ENCODE data around the gene FLRT1. TPM values are rescaled to one million over a fixed set of nuclear protein-coding genes. Genes with fewer than 3 reads are reported as not detected.

The FLRT1 gene
- total and polyA plus RNA-seq, 4 experiments from 2014 or later, result not detected

DNA sequence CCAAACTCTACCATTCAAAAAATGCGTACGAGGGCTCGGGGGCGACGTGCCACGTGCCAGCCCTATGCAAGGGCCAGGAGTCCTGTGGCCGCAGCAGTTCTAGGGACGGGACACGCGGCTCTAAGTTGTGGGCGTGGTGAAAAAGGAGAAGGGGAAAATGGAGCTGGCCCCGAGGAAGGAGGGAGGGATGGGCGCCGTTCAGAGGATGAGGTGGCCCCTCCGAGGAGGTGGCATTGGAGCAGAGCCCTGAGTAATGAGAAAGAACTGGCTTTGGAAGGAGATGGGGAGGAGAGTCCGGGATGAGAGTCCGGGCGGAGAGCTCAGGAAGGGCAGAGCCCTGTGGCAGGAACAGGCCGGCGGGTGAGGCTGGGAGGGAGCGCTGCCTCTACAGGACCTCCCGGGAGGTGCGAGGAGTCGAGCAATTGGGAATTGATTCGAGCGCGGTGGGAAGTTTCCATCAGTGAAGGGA is 28.5 kb upstream of the FLRT1 start:
- Histone ChIP-seq H3K27me3 (ENCODE audit: insufficient read depth, low read length) (no peaks in the 10 kb centered on the region), H3K4me1 (ENCODE audit: insufficient read depth, low read length) (peaks cover 11% of the 10 kb centered on the region), H3K9me3 (ENCODE audit: control insufficient read depth in 1 of 2, low read length in 2 of 2) (no peaks in the 10 kb centered on the region), H3K4me3 (ENCODE audit: low read length in 2 of 2) (no peak overlapping the region), H3K27ac (ENCODE audit: low read depth, low read length) (no peak overlapping the region), H3K36me3 (ENCODE audit: insufficient read depth, low read length) (no peaks in the 10 kb centered on the region)
- peaks cover 0 to 6% (median 0%) of the 10 kb centered on the region in 8 donors for H3K9me3 Mint-ChIP-seq
- peak overlapping the region in 7 of 8 donors; percentile 65 to 85 (median 76) for H3K4me3 Mint-ChIP-seq
- peaks cover 8 to 18% (median 12%) of the 10 kb centered on the region in 4 donors for H3K4me1 Mint-ChIP-seq
- intact Hi-C loops (cut with micrococcal nuclease), result loop anchor here (10.0 kb wide), 1 partner anchor 298 kb away; the partner anchor contains the start of genes CATSPERZ and ESRRA
- peak overlapping the region in 1 of 7 donors; percentile 72 for H3K27ac Mint-ChIP-seq
- no peak for DNase-seq
- ChIA-PET POLR2A (ENCODE audit: partially characterized antibody) (interaction anchor here (1.0 kb wide), 1 partner anchor 146 kb away, joined by 3 read pairs; no protein-coding TSS in a partner anchor), CTCF (ENCODE audit: partially characterized antibody) (no interaction called here)
- peaks cover 20 to 24% of the 10 kb centered on the region in 2 donors for H3K27me3 Mint-ChIP-seq
- peaks cover 0 to 1% of the 10 kb centered on the region in 2 donors for H3K36me3 Mint-ChIP-seq

DNA sequence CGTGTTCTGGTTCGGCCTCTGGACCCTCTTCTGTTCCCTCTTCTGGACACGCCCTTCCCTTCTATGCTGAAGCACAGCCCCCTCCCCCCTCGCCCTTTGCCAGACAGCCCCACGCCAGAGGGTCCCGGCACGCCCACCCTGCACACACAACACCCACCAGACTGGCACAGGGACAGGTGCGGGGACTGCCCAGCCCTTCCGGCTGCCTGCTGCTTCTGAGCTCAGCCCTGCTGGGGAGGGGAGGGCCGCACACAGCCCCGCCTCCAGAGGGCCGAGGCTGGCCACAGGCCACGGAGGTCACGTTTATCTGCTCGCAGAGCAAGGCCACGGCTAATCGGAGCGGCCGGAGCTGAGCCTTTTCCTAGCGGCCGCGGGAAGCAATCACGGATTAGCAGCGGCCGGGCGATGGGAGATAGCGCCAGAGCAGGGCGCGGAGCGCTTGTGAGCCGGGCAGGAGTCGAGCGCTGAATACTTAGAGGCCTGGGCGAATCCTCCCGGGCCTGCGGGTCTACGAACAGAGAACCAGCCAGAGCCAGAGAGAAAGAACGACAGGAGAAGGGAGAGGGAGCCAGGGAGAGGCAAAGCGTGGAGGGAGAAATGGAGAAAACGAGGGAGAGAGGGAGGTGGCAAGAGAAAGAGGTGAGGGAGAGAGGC is 28.0 kb upstream of the FLRT1 start:
- H3K27me3 ChIP-seq (ENCODE audit: insufficient read depth, low read length), result no peaks in the 10 kb centered on the region
- peaks cover 0 to 1% of the 10 kb centered on the region in 2 donors for H3K36me3 Mint-ChIP-seq
- H3K36me3 ChIP-seq (ENCODE audit: insufficient read depth, low read length), result no peaks in the 10 kb centered on the region
- peak overlapping the region in 7 of 8 donors; percentile 19 to 85 (median 72) for H3K4me3 Mint-ChIP-seq
- intact Hi-C loops (cut with micrococcal nuclease), result loop anchor here (10.0 kb wide), 1 partner anchor 297 kb away; the partner anchor contains the start of genes CATSPERZ and ESRRA
- CTCF ChIA-PET (ENCODE audit: partially characterized antibody), result no interaction called here
- peak overlapping the region in 1 of 7 donors; percentile 70 for H3K27ac Mint-ChIP-seq
- no peaks in the 10 kb centered on the region for H3K9me3 ChIP-seq (ENCODE audit: control insufficient read depth in 1 of 2, low read length in 2 of 2)
- no peak overlapping the region for H3K27ac ChIP-seq (ENCODE audit: low read depth, low read length)
- H3K9me3 Mint-ChIP-seq, result peaks cover 0 to 6% (median 0%) of the 10 kb centered on the region in 8 donors
- peaks cover 20 to 24% of the 10 kb centered on the region in 2 donors for H3K27me3 Mint-ChIP-seq
- peaks cover 11% of the 10 kb centered on the region for H3K4me1 ChIP-seq (ENCODE audit: insufficient read depth, low read length)
- no peak overlapping the region for H3K4me3 ChIP-seq (ENCODE audit: low read length in 2 of 2)
- H3K4me1 Mint-ChIP-seq, result peaks cover 8 to 18% (median 12%) of the 10 kb centered on the region in 4 donors
- no peak for DNase-seq
- POLR2A ChIA-PET (ENCODE audit: partially characterized antibody), result no interaction called here

DNA sequence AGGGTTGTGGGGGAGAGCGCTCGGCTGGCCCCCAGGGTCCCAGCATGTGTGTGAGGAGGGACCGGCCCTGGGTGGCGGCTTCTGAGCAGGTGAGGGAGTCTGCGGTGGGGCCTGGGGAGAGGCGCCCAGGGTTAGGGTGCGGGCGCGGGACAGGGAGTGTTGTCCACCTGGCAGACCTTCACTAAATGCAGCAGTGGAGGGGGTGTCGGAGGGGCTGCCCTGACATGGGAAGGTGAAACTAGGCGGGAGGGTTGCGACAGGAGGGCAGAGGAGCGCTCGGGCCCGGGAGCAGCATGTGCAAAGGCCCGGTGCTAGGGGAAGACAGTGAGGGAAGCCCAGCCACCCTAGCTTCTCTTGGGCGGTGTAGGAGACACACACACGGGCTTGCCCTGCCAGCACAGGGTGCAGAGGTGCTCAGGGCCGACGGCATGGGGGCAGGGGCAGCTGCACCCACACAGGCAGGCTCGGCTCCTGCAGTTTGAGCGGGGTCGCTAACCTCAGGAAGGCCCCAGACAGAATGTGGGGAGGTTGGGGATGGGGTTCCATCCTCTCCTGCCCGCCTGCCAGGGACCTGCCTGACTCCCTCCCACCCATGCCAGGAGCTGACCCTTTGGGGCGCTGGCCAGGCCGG is 27.3 kb upstream of the FLRT1 start:
- H3K36me3 ChIP-seq (ENCODE audit: insufficient read depth, low read length), result no peaks in the 10 kb centered on the region
- Mint-ChIP-seq H3K4me3 (peak overlapping the region in 5 of 8 donors; percentile 19 to 82 (median 70)), H3K27me3 (peaks cover 20 to 24% of the 10 kb centered on the region in 2 donors), H3K27ac (no peak overlapping the region), H3K4me1 (peaks cover 8 to 18% (median 12%) of the 10 kb centered on the region in 4 donors), H3K36me3 (no peaks in the 10 kb centered on the region), H3K9me3 (peaks cover 0 to 6% (median 0%) of the 10 kb centered on the region in 8 donors)
- H3K4me3 ChIP-seq (ENCODE audit: low read length in 2 of 2), result no peak overlapping the region
- POLR2A ChIA-PET (ENCODE audit: partially characterized antibody), result no interaction called here
- DNase-seq, result no peak
- H3K9me3 ChIP-seq (ENCODE audit: control insufficient read depth in 1 of 2, low read length in 2 of 2), result no peaks in the 10 kb centered on the region
- H3K4me1 ChIP-seq (ENCODE audit: insufficient read depth, low read length), result peaks cover 11% of the 10 kb centered on the region
- no peaks in the 10 kb centered on the region for H3K27me3 ChIP-seq (ENCODE audit: insufficient read depth, low read length)
- CTCF ChIA-PET (ENCODE audit: partially characterized antibody), result no interaction called here
- H3K27ac ChIP-seq (ENCODE audit: low read depth, low read length), result no peak overlapping the region
- intact Hi-C loops (cut with micrococcal nuclease), result loop anchor here (10.0 kb wide), 1 partner anchor 296 kb away; the partner anchor contains the start of genes CATSPERZ and ESRRA

DNA sequence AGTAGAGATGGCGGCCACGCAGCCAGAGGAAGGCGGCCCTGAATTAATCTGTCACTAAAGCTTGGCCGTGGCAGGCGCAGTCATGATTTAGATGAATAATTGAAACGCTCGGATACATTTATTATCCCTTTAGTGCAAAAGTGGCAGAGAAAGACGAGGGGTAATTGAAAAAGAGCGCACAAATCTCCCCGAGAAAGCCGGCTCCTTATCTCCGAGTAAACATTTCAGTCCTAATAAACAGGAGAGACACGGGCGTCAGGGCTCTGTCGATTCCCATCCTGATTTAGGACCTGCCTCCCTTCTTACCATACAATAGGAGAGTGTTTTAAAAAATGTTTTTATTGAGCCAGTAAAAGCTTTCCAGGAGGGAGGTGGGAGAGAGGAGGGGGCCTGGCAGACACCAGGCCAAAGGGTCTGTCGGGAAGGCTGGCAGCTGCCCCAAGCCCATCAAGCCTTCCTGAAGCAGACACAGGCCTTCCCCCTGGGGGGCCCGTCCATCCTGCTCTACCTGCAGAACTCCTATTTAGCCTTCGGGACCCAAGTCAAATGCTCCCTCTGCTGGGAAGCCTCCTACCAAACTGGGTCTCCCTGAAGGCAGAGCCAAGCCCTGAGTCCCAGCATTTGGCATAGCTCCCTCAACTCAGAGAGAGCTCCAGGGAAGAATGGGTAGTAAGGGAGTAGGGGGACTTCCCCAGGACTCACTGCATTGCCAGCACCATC is 26.7 kb upstream of the FLRT1 start:
- peaks cover 20 to 24% of the 10 kb centered on the region in 2 donors for H3K27me3 Mint-ChIP-seq
- H3K36me3 Mint-ChIP-seq, result no peaks in the 10 kb centered on the region
- no peaks in the 10 kb centered on the region for H3K9me3 ChIP-seq (ENCODE audit: control insufficient read depth in 1 of 2, low read length in 2 of 2)
- no peak overlapping the region for H3K4me3 Mint-ChIP-seq
- intact Hi-C loops (cut with micrococcal nuclease), result loop anchor here (10.0 kb wide), 1 partner anchor 296 kb away; the partner anchor contains the start of genes CATSPERZ and ESRRA
- peaks cover 11% of the 10 kb centered on the region for H3K4me1 ChIP-seq (ENCODE audit: insufficient read depth, low read length)
- H3K9me3 Mint-ChIP-seq, result peaks cover 0 to 6% (median 0%) of the 10 kb centered on the region in 8 donors
- ChIA-PET CTCF (ENCODE audit: partially characterized antibody) (no interaction called here), POLR2A (ENCODE audit: partially characterized antibody) (no interaction called here)
- no peak overlapping the region for H3K27ac Mint-ChIP-seq
- H3K36me3 ChIP-seq (ENCODE audit: insufficient read depth, low read length), result no peaks in the 10 kb centered on the region
- H3K27me3 ChIP-seq (ENCODE audit: insufficient read depth, low read length), result no peaks in the 10 kb centered on the region
- no peak for DNase-seq
- peaks cover 8 to 18% (median 12%) of the 10 kb centered on the region in 4 donors for H3K4me1 Mint-ChIP-seq
- no peak overlapping the region for H3K27ac ChIP-seq (ENCODE audit: low read depth, low read length)
- H3K4me3 ChIP-seq (ENCODE audit: low read length in 2 of 2), result no peak overlapping the region

DNA sequence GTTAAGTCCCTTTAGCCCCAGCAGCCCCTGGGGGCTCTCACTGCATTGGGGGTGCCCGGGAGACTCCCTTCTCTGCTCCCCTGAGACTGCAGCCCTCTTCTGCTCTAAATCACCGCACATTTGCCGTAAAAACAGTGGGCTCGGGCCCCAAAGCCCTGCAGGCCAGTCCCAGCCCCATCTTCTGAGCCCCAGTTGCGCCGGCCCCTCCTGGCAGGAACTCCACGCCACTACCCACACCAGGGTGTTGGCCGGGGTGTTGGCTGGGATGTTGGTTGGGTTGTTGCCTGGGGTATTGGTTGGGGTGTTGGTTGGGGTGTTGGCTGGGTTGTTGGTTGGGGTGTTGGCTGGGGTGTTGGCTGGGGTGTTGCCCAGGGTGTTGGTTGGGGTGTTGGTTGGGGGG is 26.0 kb upstream of the FLRT1 start:
- H3K4me3 Mint-ChIP-seq, result no peak overlapping the region
- peaks cover 8 to 18% (median 12%) of the 10 kb centered on the region in 4 donors for H3K4me1 Mint-ChIP-seq
- Histone ChIP-seq H3K4me1 (ENCODE audit: insufficient read depth, low read length) (peaks cover 11% of the 10 kb centered on the region), H3K27me3 (ENCODE audit: insufficient read depth, low read length) (no peaks in the 10 kb centered on the region), H3K36me3 (ENCODE audit: insufficient read depth, low read length) (no peaks in the 10 kb centered on the region), H3K9me3 (ENCODE audit: control insufficient read depth in 1 of 2, low read length in 2 of 2) (no peaks in the 10 kb centered on the region), H3K27ac (ENCODE audit: low read depth, low read length) (no peak overlapping the region), H3K4me3 (ENCODE audit: low read length in 2 of 2) (no peak overlapping the region)
- CTCF ChIA-PET (ENCODE audit: partially characterized antibody), result no interaction called here
- no peak for DNase-seq
- H3K9me3 Mint-ChIP-seq, result peaks cover 0 to 6% (median 0%) of the 10 kb centered on the region in 8 donors
- H3K36me3 Mint-ChIP-seq, result no peaks in the 10 kb centered on the region
- intact Hi-C loops (cut with micrococcal nuclease), result loop anchor here (10.0 kb wide), 1 partner anchor 295 kb away; the partner anchor contains the start of genes CATSPERZ and ESRRA
- POLR2A ChIA-PET (ENCODE audit: partially characterized antibody), result no interaction called here
- H3K27me3 Mint-ChIP-seq, result peaks cover 20 to 24% of the 10 kb centered on the region in 2 donors
- no peak overlapping the region for H3K27ac Mint-ChIP-seq

DNA sequence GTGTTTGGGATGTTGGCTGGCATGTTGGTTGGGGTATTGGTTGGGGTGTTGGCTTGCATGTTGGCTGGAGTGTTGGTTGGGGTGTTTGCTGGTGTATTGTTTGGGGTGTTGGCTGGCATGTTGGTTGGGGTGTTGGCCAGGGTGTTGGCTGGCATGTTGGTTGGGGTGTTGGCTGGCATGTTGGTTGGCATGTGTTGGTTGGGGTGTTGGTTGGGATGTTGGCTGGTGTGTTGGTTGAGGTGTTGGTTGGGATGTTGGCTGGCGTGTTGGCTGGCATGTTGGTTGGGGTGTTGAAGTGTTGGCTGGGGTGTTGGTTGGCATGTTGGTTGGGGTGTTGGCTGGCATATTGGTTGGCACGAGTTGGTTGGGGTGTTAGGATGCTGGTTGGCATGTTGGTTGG is 24.9 kb upstream of the FLRT1 start:
- peaks cover 0 to 6% (median 0%) of the 10 kb centered on the region in 8 donors for H3K9me3 Mint-ChIP-seq
- H3K9me3 ChIP-seq (ENCODE audit: control insufficient read depth in 1 of 2, low read length in 2 of 2), result no peaks in the 10 kb centered on the region
- POLR2A ChIA-PET (ENCODE audit: partially characterized antibody), result no interaction called here

More for the DNA sequence above, 24.9 kb upstream of the FLRT1 start:
- Mint-ChIP-seq H3K4me3 (no peak overlapping the region), H3K27me3 (peaks cover 20 to 24% of the 10 kb centered on the region in 2 donors), H3K4me1 (peaks cover 8 to 18% (median 12%) of the 10 kb centered on the region in 4 donors), H3K36me3 (no peaks in the 10 kb centered on the region), H3K27ac (peak overlapping the region in 1 of 7 donors; percentile 15)
- CTCF ChIA-PET (ENCODE audit: partially characterized antibody), result no interaction called here
- intact Hi-C loops (cut with micrococcal nuclease), result no loop called here
- no peak overlapping the region for H3K4me3 ChIP-seq (ENCODE audit: low read length in 2 of 2)
- no peaks in the 10 kb centered on the region for H3K36me3 ChIP-seq (ENCODE audit: insufficient read depth, low read length)
- no peak overlapping the region for H3K27ac ChIP-seq (ENCODE audit: low read depth, low read length)
- DNase-seq, result no peak
- H3K27me3 ChIP-seq (ENCODE audit: insufficient read depth, low read length), result no peaks in the 10 kb centered on the region
- peaks cover 11% of the 10 kb centered on the region for H3K4me1 ChIP-seq (ENCODE audit: insufficient read depth, low read length)
